ENCODE measurements around the gene PCSK2.

GRCh38 chr20:17248224-17248623, 21.4 kb downstream of the PCSK2 start:
- no peak for TF ChIP-seq POLR2A (IDR thresholded peaks at IDR 0.05)
- no peak for TF ChIP-seq CTCF (IDR thresholded peaks at IDR 0.05 in 4 of 5, conservative IDR thresholded peaks at IDR 0.05 in 1 of 5)
